Psoas muscle (tissue), 8 donors: ENCODE data around the gene ACADVL. TPM values are rescaled to one million over a fixed set of nuclear protein-coding genes. Genes with fewer than 3 reads are reported as not detected.

Source experiments
- ATAC-seq, 4 donors: fragments of 200-7000 bp; cut with Tn5 transposase; one replicate each; pipeline ENCODE4 v1.9.1; 2020; ENCODE audit warnings: moderate library complexity in 3 of 4, mild to moderate bottlenecking in 2 of 4
- DNase-seq, 2 donors: peaks; one replicate each; pipeline ENCODE4 v3.0.0-alpha.2; 2020
- H3K27ac ChIP-seq: fragments of 200-600 bp; one replicate; pipeline ENCODE4 v1.8.0; 2022
- H3K27me3 ChIP-seq, 3 donors: fragments of 200-600 bp in 1 of 3; one replicate each; pipeline versions ENCODE4 v1.6.1 to v1.8.0; 2013 to 2022; ENCODE audit warnings: low read length in 2 of 3, mild to moderate bottlenecking in 2 of 3, moderate library complexity in 1 of 3; ENCODE audit not compliant: insufficient read depth in 3 of 3
- H3K36me3 ChIP-seq, 2 donors: fragments of 200-600 bp in 1 of 2; one replicate each; pipeline versions ENCODE4 v1.6.1 to v1.8.0; 2013 to 2022; ENCODE audit warnings: low read depth in 1 of 2, mild to moderate bottlenecking in 1 of 2, moderate library complexity in 1 of 2; ENCODE audit not compliant: insufficient read depth in 1 of 2
- H3K4me1 ChIP-seq: fragments of 200-600 bp; one replicate; pipeline ENCODE4 v1.8.0; 2022
- H3K4me3 ChIP-seq: fragments of 200-600 bp; one replicate; pipeline ENCODE4 v1.8.0; 2022; ENCODE audit warnings: mild to moderate bottlenecking
- H3K9me3 ChIP-seq: fragments of 200-600 bp; one replicate; pipeline ENCODE4 v1.8.0; 2022
- CTCF ChIP-seq: fragments of 200-600 bp; IDR thresholded peaks from one replicate; pipeline ENCODE4 v1.8.0; 2022; ENCODE audit warnings: antibody characterized with exemption
- WGBS, 3 donors: extraction: QIAGEN DNeasy Blood & Tissue Kit; methylation state at CpG; one replicate each; pipeline versions ENCODE4 v1.1.6 to v1.1.7; 2013; 5-methylcytosine and 5-hydroxymethylcytosine counted together
- intact Hi-C, 2 donors: fragments of 100-400 bp; cut with DNase I; formaldehyde crosslinking; loops; one replicate each; pipeline versions ENCODE4 v1.11.0 to v1.14.2; 2022
- polyA plus RNA-seq, 3 donors: library from polyadenylated mRNA; stranded (reverse); fragments of 200-250 nt; gene quantifications; one replicate each; pipeline ENCODE4 v1.2.3, GENCODE V29; 2013
- total RNA-seq, 4 donors: library from RNA; stranded (reverse); fragmentation: NEBNext Ultra II Directional in 2 of 4; extraction: Animal tissue kit (Norgen Biotek cat#: 25700) in 2 of 4; gene quantifications; one replicate each; pipeline versions ENCODE4 v1.2.1 to v1.2.4, GENCODE V29; 2021 to 2023
- donor health status: healthy with polysubstance abuse.
- donor health status: DM: no; HTN: no; CAD: no; lungs with moderate emphysema.
- donor health status: Bipolar disorder and iron deficiency.
- donor health status: healthy.
- donor health status: DM: yes; HTN: yes; CAD: no.
- donor health status: DM: no; HTN: no; CAD: no.
- donor health status: DM: no; HTN: no; CAD: no.
- donor health status: DM: yes; HTN: yes; CAD: no.

ACADVL gene
- total and polyA plus RNA-seq, 7 donors, result 538 to 1,310 (median 1,030) TPM

GRCh38 chr17:7226721-7227710 is 7.3 kb downstream of the ACADVL start:
- Histone ChIP-seq H3K4me3 (no peak overlapping the region), H3K36me3 (peaks cover 10 to 87% of the 10 kb centered on the region in 2 donors), H3K4me1 (peaks cover 19% of the 10 kb centered on the region), H3K27me3 (no peaks in the 10 kb centered on the region), H3K9me3 (no peaks in the 10 kb centered on the region), H3K27ac (peak overlapping the region; percentile 30)
- peak in 1 of 4 donors; percentile 5 for ATAC-seq
- WGBS, 3 donors, result 85 to 94% (median 89%) methylated on average over 31 of the region's 31 CpGs
- DNase-seq, result peak in 1 of 2 donors; percentile 14
- no peak for TF ChIP-seq CTCF
- intact Hi-C loops, result no loop called here

GRCh38 chr17:7228920-7229319 is 9.2 kb downstream of the ACADVL start:
- H3K4me1 ChIP-seq, result peaks cover 23% of the 10 kb centered on the region
- H3K9me3 ChIP-seq, result no peaks in the 10 kb centered on the region
- intact Hi-C loops, result no loop called here
- DNase-seq, result no peak
- no peak overlapping the region for H3K27ac ChIP-seq
- no peak for ATAC-seq
- H3K36me3 ChIP-seq, result peaks cover 7 to 68% of the 10 kb centered on the region in 2 donors
- no peak for TF ChIP-seq CTCF
- H3K4me3 ChIP-seq, result no peak overlapping the region
- no peaks in the 10 kb centered on the region for H3K27me3 ChIP-seq
- 89 to 90% (median 89%) methylated on average over 14 of the region's 14 CpGs for WGBS, 3 donors

GRCh38 chr17:7229504-7229903 is 9.8 kb downstream of the ACADVL start:
- Histone ChIP-seq H3K27ac (no peak overlapping the region), H3K36me3 (peaks cover 7 to 62% of the 10 kb centered on the region in 2 donors), H3K4me3 (no peak overlapping the region), H3K4me1 (peaks cover 18% of the 10 kb centered on the region), H3K9me3 (no peaks in the 10 kb centered on the region), H3K27me3 (no peaks in the 10 kb centered on the region)
- DNase-seq (peak in 1 of 2 donors; percentile 9), ATAC-seq (no peak)
- TF ChIP-seq CTCF, result no peak
- intact Hi-C loops, result no loop called here
- 94 to 96% (median 96%) methylated on average over 18 to 19 of the region's 19 CpGs for WGBS, 3 donors

- no peaks in the 10 kb centered on the region for H3K27me3 ChIP-seq
- H3K27ac ChIP-seq, result no peak overlapping the region
- intact Hi-C loops, result loop anchor here in 1 of 2 donors (10.0 kb wide), 1 partner anchor 353 kb away; the partner anchor contains the start of gene MPDU1
- 65 to 78% (median 66%) methylated on average over 5 of the region's 5 CpGs for WGBS, 3 donors
- H3K36me3 ChIP-seq, result peaks cover 0 to 55% of the 10 kb centered on the region in 2 donors
- H3K4me1 ChIP-seq, result peaks cover 29% of the 10 kb centered on the region
- no peak for DNase-seq
- ATAC-seq, result no peak
- no peak for TF ChIP-seq CTCF
- no peaks in the 10 kb centered on the region for H3K9me3 ChIP-seq
- peak overlapping the region; percentile 94 for H3K4me3 ChIP-seq
These were observed 12.4 kb downstream of the ACADVL start for GRCh38 chr17:7232114-7232513.
